Gastroesophageal sphincter (tissue), 4 donors: ENCODE results near the gene GXYLT2. TPM values are rescaled to one million over a fixed set of nuclear protein-coding genes. Genes with fewer than 3 reads are reported as not detected.

Experiments
- ATAC-seq: fragments of 150-250 bp; one replicate; pipeline ENCODE4 v1.9.1; 2016; ENCODE audit warnings: mild to moderate bottlenecking, moderate library complexity
- H3K27ac ChIP-seq, 4 donors: fragments of 200-600 bp; sonication (generic) in 3 of 4; 1 replicate in 3 of 4; 2 replicates in 1 of 4; pipeline ENCODE4 v1.5.1; 2016 to 2019
- H3K27me3 ChIP-seq: fragments of 200-600 bp; sonication (generic); one replicate; pipeline ENCODE4 v1.5.1; 2019
- H3K36me3 ChIP-seq, 2 donors: fragments of 200-600 bp; sonication (generic); one replicate each; pipeline ENCODE4 v1.5.1; 2019; ENCODE audit warnings: control low read depth in 1 of 2
- H3K4me1 ChIP-seq, 3 donors: fragments of 200-600 bp; sonication (generic); 1 replicate in 2 of 3; 2 replicates in 1 of 3; pipeline ENCODE4 v1.5.1; 2016 to 2019; ENCODE audit warnings: control low read depth in 2 of 3
- H3K4me3 ChIP-seq, 2 donors: fragments of 200-600 bp; sonication (generic); one replicate each; pipeline ENCODE4 v1.5.1; 2019; ENCODE audit warnings: mild to moderate bottlenecking in 1 of 2, moderate library complexity in 1 of 2
- H3K9me3 ChIP-seq, 3 donors: fragments of 200-600 bp; sonication (generic); one replicate each; pipeline ENCODE4 v1.5.1; 2017 to 2019; ENCODE audit warnings: control low read depth in 2 of 3
- EP300 ChIP-seq: sonication (generic); formaldehyde crosslinking; IDR thresholded peaks from one replicate; pipeline ENCODE4 v1.6.1; 2017; ENCODE audit warnings: antibody characterized with exemption, mild to moderate bottlenecking
- POLR2A ChIP-seq, 2 donors: fragments of 450-650 bp; IDR thresholded peaks; one replicate each; pipeline ENCODE4 v1.6.1; 2017; ENCODE audit warnings: antibody characterized with exemption in 2 of 2, mild to moderate bottlenecking in 2 of 2, moderate library complexity in 1 of 2
- POLR2AphosphoS5 ChIP-seq: sonication (generic); formaldehyde crosslinking; IDR thresholded peaks from one replicate; pipeline ENCODE4 v1.6.1; 2017; ENCODE audit warnings: antibody characterized with exemption
- WGBS, 2 donors: methylation state at CpG; one replicate each; pipeline ENCODE4 v1.1.5; 2018; ENCODE audit warnings: low coverage in 1 of 2; 5-methylcytosine and 5-hydroxymethylcytosine counted together
- total RNA-seq, 4 donors: library from RNA; depleted of rRNA; stranded (reverse); fragments of >200 nt; gene quantifications; one replicate each; pipeline ENCODE4 v1.1.0, GENCODE V29; 2016
- TF ChIP-seq, protein P1 (sequence below), 4 experiments: fragments of 200-600 bp in 2 of 4; fragments of 450-650 bp in 2 of 4; sonication (generic) in 1 of 4; IDR thresholded peaks; one replicate each; pipeline ENCODE4 v1.5.1; 2017 to 2019; ENCODE audit warnings: antibody characterized with exemption in 4 of 4, mild to moderate bottlenecking in 2 of 4, moderate library complexity in 2 of 4

GXYLT2 gene
- total RNA-seq, 4 donors from 2014 or later = 6.1 to 7.9 (median 7.0) TPM

GRCh38 chr3:72969766-72970165 lies 81.9 kb downstream of the GXYLT2 start:
- TF ChIP-seq, protein P1, sequence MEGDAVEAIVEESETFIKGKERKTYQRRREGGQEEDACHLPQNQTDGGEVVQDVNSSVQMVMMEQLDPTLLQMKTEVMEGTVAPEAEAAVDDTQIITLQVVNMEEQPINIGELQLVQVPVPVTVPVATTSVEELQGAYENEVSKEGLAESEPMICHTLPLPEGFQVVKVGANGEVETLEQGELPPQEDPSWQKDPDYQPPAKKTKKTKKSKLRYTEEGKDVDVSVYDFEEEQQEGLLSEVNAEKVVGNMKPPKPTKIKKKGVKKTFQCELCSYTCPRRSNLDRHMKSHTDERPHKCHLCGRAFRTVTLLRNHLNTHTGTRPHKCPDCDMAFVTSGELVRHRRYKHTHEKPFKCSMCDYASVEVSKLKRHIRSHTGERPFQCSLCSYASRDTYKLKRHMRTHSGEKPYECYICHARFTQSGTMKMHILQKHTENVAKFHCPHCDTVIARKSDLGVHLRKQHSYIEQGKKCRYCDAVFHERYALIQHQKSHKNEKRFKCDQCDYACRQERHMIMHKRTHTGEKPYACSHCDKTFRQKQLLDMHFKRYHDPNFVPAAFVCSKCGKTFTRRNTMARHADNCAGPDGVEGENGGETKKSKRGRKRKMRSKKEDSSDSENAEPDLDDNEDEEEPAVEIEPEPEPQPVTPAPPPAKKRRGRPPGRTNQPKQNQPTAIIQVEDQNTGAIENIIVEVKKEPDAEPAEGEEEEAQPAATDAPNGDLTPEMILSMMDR (IDR thresholded peaks at IDR 0.05) = no peak
- TF ChIP-seq EP300 (no peak), POLR2A (IDR thresholded peaks at IDR 0.05) (no peak), POLR2AphosphoS5 (no peak)
- WGBS, 2 donors = 81 to 93% methylated on average over 3 of the region's 3 CpGs

DNA sequence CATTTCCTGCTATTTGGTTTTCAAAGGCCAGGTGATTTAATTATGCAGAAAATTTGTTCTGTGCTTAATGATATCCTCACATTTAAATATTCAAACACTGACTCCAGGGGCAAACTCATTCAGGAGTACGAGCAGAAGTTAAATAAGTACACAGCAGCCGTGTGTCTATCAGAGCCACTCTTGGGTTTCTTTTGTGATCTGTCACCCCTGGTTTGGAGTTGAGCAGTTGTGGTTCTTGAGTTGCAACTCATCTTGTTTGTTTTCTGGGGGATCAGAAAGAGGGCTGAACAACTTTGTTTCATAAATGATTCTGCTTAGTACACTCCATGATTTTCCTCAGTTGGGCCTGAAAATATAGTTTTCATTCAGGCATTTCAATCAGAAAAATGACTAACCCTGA lies 83.1 kb downstream of the GXYLT2 start:
- ATAC-seq = no peak
- Histone ChIP-seq H3K27me3 (no peaks in the 10 kb centered on the region), H3K27ac (no peak overlapping the region), H3K36me3 (peaks cover 0 to 16% of the 10 kb centered on the region in 2 donors), H3K4me3 (no peak overlapping the region), H3K9me3 (no peaks in the 10 kb centered on the region), H3K4me1 (no peaks in the 10 kb centered on the region)
- WGBS, 2 donors = 95 to 96% methylated on average over 2 of the region's 2 CpGs
- no peak for TF ChIP-seq EP300
- TF ChIP-seq POLR2AphosphoS5 = no peak
- no peak for TF ChIP-seq POLR2A (IDR thresholded peaks at IDR 0.05)
- TF ChIP-seq, protein P1 (IDR thresholded peaks at IDR 0.05) = no peak

More at GRCh38 chr3:72969766-72970165, 81.9 kb downstream of the GXYLT2 start:
- no peaks in the 10 kb centered on the region for H3K4me1 ChIP-seq
- H3K9me3 ChIP-seq = no peaks in the 10 kb centered on the region
- no peaks in the 10 kb centered on the region for H3K27me3 ChIP-seq
- H3K36me3 ChIP-seq = peaks cover 0 to 16% of the 10 kb centered on the region in 2 donors
- ATAC-seq = no peak
- H3K4me3 ChIP-seq = no peak overlapping the region
- H3K27ac ChIP-seq = no peak overlapping the region

GRCh38 chr3:72972706-72973030 lies 84.8 kb downstream of the GXYLT2 start:
- Histone ChIP-seq H3K4me1 (no peaks in the 10 kb centered on the region), H3K36me3 (peaks cover 0 to 13% of the 10 kb centered on the region in 2 donors), H3K9me3 (no peaks in the 10 kb centered on the region), H3K4me3 (no peak overlapping the region), H3K27ac (no peak overlapping the region), H3K27me3 (no peaks in the 10 kb centered on the region)
- TF ChIP-seq, protein P1 (IDR thresholded peaks at IDR 0.05) = no peak
- no peak for TF ChIP-seq POLR2A (IDR thresholded peaks at IDR 0.05)
- TF ChIP-seq EP300 = no peak
- TF ChIP-seq POLR2AphosphoS5 = no peak
- ATAC-seq = no peak
- WGBS, 2 donors = 80 to 93% methylated on average over 1 to 3 of the region's 3 CpGs

DNA sequence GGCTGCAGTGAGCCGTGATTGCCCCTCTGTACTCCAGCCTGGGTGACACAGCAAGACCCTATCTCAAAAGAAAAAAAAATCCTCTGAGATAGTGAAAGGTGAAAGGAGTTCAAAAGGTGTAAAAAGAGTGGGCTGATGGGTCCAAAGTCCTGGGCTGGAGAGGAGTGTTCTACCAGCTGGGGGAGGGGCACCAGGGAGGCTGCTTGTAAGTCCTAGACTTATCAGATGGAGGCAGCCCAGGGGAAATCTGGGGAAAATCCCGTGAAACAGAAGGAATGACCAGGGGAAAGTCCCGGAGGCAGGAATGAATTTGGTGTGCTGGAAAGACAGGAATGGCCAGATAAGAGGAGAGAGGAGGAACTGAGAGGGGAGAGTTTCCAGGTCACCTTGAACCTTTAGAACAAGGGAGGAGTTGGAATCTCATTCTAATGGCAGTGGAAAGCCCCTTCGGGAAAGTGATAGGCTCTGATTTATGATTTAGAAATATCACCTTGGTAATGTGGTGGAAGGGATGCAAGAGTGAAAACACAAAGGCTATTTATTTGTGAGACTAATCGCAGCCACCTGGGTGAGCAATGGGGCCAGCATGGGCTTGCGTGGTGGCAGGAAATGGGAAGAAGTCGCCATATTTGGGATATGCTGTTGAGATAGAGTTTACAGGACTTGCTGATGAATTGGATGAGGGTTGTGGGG lies 85.3 kb downstream of the GXYLT2 start:
- H3K9me3 ChIP-seq = no peaks in the 10 kb centered on the region
- 50 to 56% methylated on average over 1 to 7 of the region's 7 CpGs for WGBS, 2 donors
- peaks cover 0 to 8% of the 10 kb centered on the region in 2 donors for H3K36me3 ChIP-seq
- H3K4me3 ChIP-seq = no peak overlapping the region
- no peaks in the 10 kb centered on the region for H3K4me1 ChIP-seq
- ATAC-seq = no peak
- H3K27me3 ChIP-seq = no peaks in the 10 kb centered on the region
- no peak overlapping the region for H3K27ac ChIP-seq
- TF ChIP-seq POLR2A (IDR thresholded peaks at IDR 0.05) (no peak), POLR2AphosphoS5 (no peak), EP300 (no peak)
- TF ChIP-seq, protein P1 (IDR thresholded peaks at IDR 0.05) = no peak

DNA sequence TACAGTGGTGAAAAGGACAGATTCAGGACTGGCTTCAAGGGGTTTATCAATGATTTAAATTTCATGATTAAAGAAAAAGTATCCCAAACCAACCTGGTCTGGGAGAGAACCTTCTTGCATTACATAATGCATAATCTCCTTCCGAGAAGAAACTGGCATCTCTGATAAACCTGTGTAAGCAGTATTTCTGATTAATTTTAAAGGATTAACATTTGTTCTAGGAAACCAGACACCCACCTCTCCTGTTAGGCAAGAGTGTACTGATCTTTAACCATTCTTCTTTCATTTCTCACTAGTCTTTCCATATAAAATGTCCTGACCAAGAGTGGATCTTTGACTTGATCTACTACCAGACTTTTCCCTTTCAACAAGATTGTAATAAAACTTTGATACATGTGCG lies 85.9 kb downstream of the GXYLT2 start:
- Histone ChIP-seq H3K27me3 (no peaks in the 10 kb centered on the region), H3K4me1 (no peaks in the 10 kb centered on the region), H3K9me3 (no peaks in the 10 kb centered on the region), H3K4me3 (no peak overlapping the region), H3K27ac (no peak overlapping the region), H3K36me3 (peaks cover 0 to 2% of the 10 kb centered on the region in 2 donors)
- no peak for ATAC-seq
- no peak for TF ChIP-seq POLR2AphosphoS5
- no peak for TF ChIP-seq EP300
- TF ChIP-seq, protein P1 (IDR thresholded peaks at IDR 0.05) = no peak
- TF ChIP-seq POLR2A (IDR thresholded peaks at IDR 0.05) = no peak
- 77 to 80% methylated on average over 2 of the region's 2 CpGs for WGBS, 2 donors
